K562 (cell line): ENCODE measurements around the gene LIAS. TPM values are rescaled to one million over a fixed set of nuclear protein-coding genes. Genes with fewer than 3 reads are reported as not detected.

ENCODE experiments used
- ATAC-seq: fragments of 200-7000 bp; cut with Tn5 transposase; 3 replicates; pipeline ENCODE4 v1.9.1; 2020; ENCODE audit warnings: moderate library complexity
- BruUV-seq: library from RNA; stranded (reverse); fragments of 400-500 nt; replicated peaks from 2 replicates; lab custom pipeline; 2021; lab: Mats Ljungman, UMichigan
- CTCF ChIA-PET: fragments of 300-600 bp; formaldehyde crosslinking; extraction: SDS; loops from one replicate; lab custom pipeline; 2021; ENCODE audit warnings: low intra/inter-chr PET ratio; lab: Yijun Ruan, JAX
- POLR2A ChIA-PET: fragments of 300-600, 350-650 bp; sonication (Branson Sonifier 250); formaldehyde crosslinking; extraction: SDS; loops from one replicate; lab custom pipeline; 2021; ENCODE audit warnings: antibody characterized with exemption, inconsistent platforms; lab: Yijun Ruan, JAX
- DNase-seq, 4 experiments: peaks; one replicate each; pipeline versions ENCODE4 v3.0.0 to v3.0.0-alpha.2; 2011 to 2018; ENCODE audit warnings: low spot score in 3 of 4, mixed read lengths in 3 of 4; ENCODE audit errors: extremely low read depth in 1 of 4
- FAIRE-seq: peaks from 2 replicates; lab custom pipeline; 2011; peaks lifted over from hg19 to GRCh38; lab: Jason Lieb, UNC
- H2AFZ ChIP-seq: 2 replicates; pipeline ENCODE4 v1.6.0; 2011; ENCODE audit warnings: low read depth, low read length, control low read depth, inconsistent platforms
- H3K27ac ChIP-seq: fragments of 200-600 bp; 3 replicates; pipeline ENCODE4 v1.8.0; 2011; ENCODE audit warnings: low read depth, mild to moderate bottlenecking, control low read depth, inconsistent platforms, low read length, moderate library complexity, mixed read lengths; ENCODE audit errors: extremely low read depth
- H3K27me3 ChIP-seq, 2 experiments: fragments of 300-600 bp in 1 of 2; 2 replicates in 1 of 2; 3 replicates in 1 of 2; pipeline versions ENCODE4 v1.6.0 to v1.8.0; 2011; ENCODE audit warnings: inconsistent platforms in 2 of 2, low read length in 2 of 2, mild to moderate bottlenecking in 1 of 2, mixed read lengths in 1 of 2, moderate library complexity in 1 of 2; ENCODE audit not compliant: control insufficient read depth in 2 of 2, insufficient read depth in 2 of 2
- H3K36me3 ChIP-seq: fragments of 300-600 bp; 3 replicates; pipeline ENCODE4 v1.8.0; 2011; ENCODE audit warnings: mild to moderate bottlenecking, low read length, inconsistent platforms; ENCODE audit not compliant: control insufficient read depth, insufficient read depth
- H3K4me1 ChIP-seq, 2 experiments: fragments of 200-600 bp in 1 of 2; replicated peaks in 1 of 2; 2 replicates in 1 of 2; 3 replicates in 1 of 2; pipeline versions ENCODE4 v1.5.1 to v1.8.0; 2011; ENCODE audit warnings: inconsistent platforms in 2 of 2, low read length in 2 of 2, mild to moderate bottlenecking in 1 of 2, mixed read lengths in 1 of 2, moderate library complexity in 1 of 2; ENCODE audit not compliant: control insufficient read depth in 2 of 2, insufficient read depth in 2 of 2
- H3K4me2 ChIP-seq: 2 replicates; pipeline ENCODE4 v1.6.1; 2011; ENCODE audit warnings: low read length, control low read depth, inconsistent platforms, mixed read lengths; ENCODE audit not compliant: insufficient read depth
- H3K4me3 ChIP-seq: fragments of 200-600 bp; sonication (generic), shearing (Covaris generic); 2 replicates; pipeline ENCODE4 v1.5.1; 2016; ENCODE audit warnings: control low read depth, inconsistent platforms
- H3K79me2 ChIP-seq: fragments of 200-600 bp; 3 replicates; pipeline ENCODE4 v1.8.0; 2011; ENCODE audit warnings: low read length, inconsistent platforms; ENCODE audit not compliant: control insufficient read depth, insufficient read depth
- H3K9ac ChIP-seq, 2 experiments: 2 replicates each; pipeline versions ENCODE4 v1.6.0 to v1.6.1; 2011; ENCODE audit warnings: low read depth in 2 of 2, low read length in 2 of 2, control low read depth in 1 of 2, inconsistent platforms in 1 of 2, mild to moderate bottlenecking in 1 of 2, mixed read lengths in 1 of 2; ENCODE audit not compliant: insufficient read depth in 1 of 2
- H3K9me1 ChIP-seq: one replicate; pipeline ENCODE4 v1.6.0; 2011; ENCODE audit warnings: inconsistent platforms, mild to moderate bottlenecking, low read length, moderate library complexity; ENCODE audit not compliant: control insufficient read depth, insufficient read depth
- H3K9me3 ChIP-seq: replicated peaks from 2 replicates; pipeline ENCODE4 v1.5.1; 2011; ENCODE audit warnings: low read depth, low read length, inconsistent platforms; ENCODE audit not compliant: control insufficient read depth, insufficient read depth
- H4K20me1 ChIP-seq: replicated peaks from 2 replicates; pipeline ENCODE4 v1.6.1; 2011; ENCODE audit warnings: low read length, inconsistent platforms, mixed read lengths; ENCODE audit not compliant: control insufficient read depth, insufficient read depth
- ARHGAP35 ChIP-seq: fragments of 450-650 bp; IDR thresholded peaks from 2 replicates; pipeline ENCODE4 v1.6.1; 2018; ENCODE audit not compliant: partially characterized antibody
- DNMT1 ChIP-seq: fragments of 450-650 bp; IDR thresholded peaks from 2 replicates; pipeline ENCODE4 v1.6.1; 2016; ENCODE audit warnings: antibody characterized with exemption, mild to moderate bottlenecking
- EGR1 ChIP-seq: fragments of 450-650 bp; conservative IDR thresholded peaks from 2 replicates; pipeline ENCODE4 v1.6.1; 2017; ENCODE audit warnings: mild to moderate bottlenecking
- ILK ChIP-seq: fragments of 450-650 bp; IDR thresholded peaks from 2 replicates; pipeline ENCODE4 v1.6.1; 2016; ENCODE audit warnings: missing genetic modification characterization, low read depth, mild to moderate bottlenecking, missing compliant biosample characterization, moderate library complexity, borderline replicate concordance
- KLF1 ChIP-seq: fragments of 450-650 bp; IDR thresholded peaks from 2 replicates; pipeline ENCODE4 v1.6.1; 2016; ENCODE audit warnings: missing genetic modification characterization, missing compliant biosample characterization
- MAFF ChIP-seq: IDR thresholded peaks from 2 replicates; pipeline ENCODE4 v1.6.1; 2012; ENCODE audit warnings: low read length, improper control_type of control experiment
- MAFK ChIP-seq: IDR thresholded peaks from 2 replicates; pipeline ENCODE4 v1.6.1; 2011; ENCODE audit warnings: low read length, improper control_type of control experiment
- MYNN ChIP-seq, 2 experiments: sonication (generic); formaldehyde crosslinking in 1 of 2; IDR thresholded peaks; 2 replicates each; pipeline versions ENCODE4 v1.5.0 to v1.6.1; 2016 to 2020; ENCODE audit warnings: antibody characterized with exemption in 1 of 2, missing genetic modification reagents in 1 of 2
- PCBP2 ChIP-seq: fragments of 200-400 bp; formaldehyde crosslinking; IDR thresholded peaks from 2 replicates; pipeline ENCODE4 v1.6.1; 2018; ENCODE audit warnings: low read length, low read depth, mild to moderate bottlenecking, moderate library complexity; ENCODE audit not compliant: poor library complexity, severe bottlenecking
- POLR2AphosphoS5 ChIP-seq: IDR thresholded peaks from 2 replicates; pipeline ENCODE4 v1.6.1; 2011; ENCODE audit warnings: mild to moderate bottlenecking, low read depth, low read length, moderate library complexity; ENCODE audit not compliant: control insufficient read depth, insufficient read depth
- POLR2B ChIP-seq: fragments of 450-650 bp; IDR thresholded peaks from 2 replicates; pipeline ENCODE4 v1.6.1; 2018; ENCODE audit warnings: low read depth; ENCODE audit not compliant: partially characterized antibody
- POLR2G ChIP-seq: fragments of 200-400 bp; formaldehyde crosslinking; IDR thresholded peaks from 2 replicates; pipeline ENCODE4 v1.6.1; 2017; ENCODE audit warnings: low read depth, mild to moderate bottlenecking, antibody characterized with exemption, low read length, moderate library complexity
- STAT5A ChIP-seq: IDR thresholded peaks from 2 replicates; pipeline ENCODE4 v1.6.1; 2012; ENCODE audit warnings: low read length, inconsistent platforms, borderline replicate concordance
- SUPT5H ChIP-seq: fragments of 450-650 bp; IDR thresholded peaks from 2 replicates; pipeline ENCODE4 v1.6.1; 2016
- YBX1 ChIP-seq: fragments of 450-650 bp; IDR thresholded peaks from 2 replicates; pipeline ENCODE4 v1.7.1; 2016; ENCODE audit warnings: mild to moderate bottlenecking
- ZNF444 ChIP-seq: fragments of 250-450 bp; sonication (Bioruptor Pico); IDR thresholded peaks from 2 replicates; pipeline ENCODE4 v1.4.0; 2020; ENCODE audit warnings: mild to moderate bottlenecking, moderate library complexity
- WGBS: fragments of 100-300 bp; shearing (Covaris generic); methylation state at CpG from one replicate; pipeline ENCODE4 v1.1.6; 2016; ENCODE audit warnings: low coverage, mixed read lengths; ENCODE audit not compliant: insufficient coverage; ENCODE audit errors: missing lambda C conversion rate; 5-methylcytosine and 5-hydroxymethylcytosine counted together
- in situ Hi-C: fragments of 300-500 bp; cut with MboI; formaldehyde crosslinking; loops from 4 replicates; pipeline ENCODE4 v1.15.0; 2018; ENCODE audit warnings: inconsistent platforms, mixed read lengths
- intact Hi-C: fragments of 100-400 bp; cut with micrococcal nuclease; formaldehyde crosslinking; loops from 2 replicates; pipeline ENCODE4 v1.14.2; 2022
- polyA plus RNA-seq, 8 experiments: library from polyadenylated mRNA; depleted of rRNA in 4 of 8; stranded (reverse) in 5 of 8; unstranded in 3 of 8; fragments of >200 nt; fragmentation: Nextera tagmentation in 2 of 8; fragmentation: Illumina TruSeq in 1 of 8; extraction: Ambion mirVana in 2 of 8; extraction: Trizol in 1 of 8; gene quantifications; 2 replicates each; pipeline versions ENCODE4 v1.2.1 to v1.2.3, GENCODE V29; 2011 to 2014; ENCODE audit warnings: inconsistent platforms in 1 of 8, missing spikeins in 1 of 8
- total RNA-seq, 7 experiments: library from RNA; depleted of rRNA in 6 of 7; stranded (reverse); fragments of >200 nt in 6 of 7; fragmentation: Illumina TruSeq in 2 of 7; extraction: Trizol in 2 of 7; gene quantifications; 2 replicates each; pipeline versions ENCODE4 v1.2.1 to v1.2.3, GENCODE V29; 2011 to 2021; ENCODE audit warnings: low replicate concordance in 1 of 7
- TF ChIP-seq, protein P1 (sequence below), 2 experiments: fragments of 150-350 bp in 1 of 2; IDR thresholded peaks; 2 replicates each; pipeline ENCODE4 v1.6.1; 2012 to 2016; ENCODE audit warnings: low read depth in 2 of 2, low read length in 2 of 2, mild to moderate bottlenecking in 1 of 2, moderate library complexity in 1 of 2

LIAS gene
- total and polyA plus RNA-seq, 9 of the 15 experiments (the other 6 are each of a cell fraction or from before 2014, with no cell fraction given): 21.9 to 57.1 (median 42.1) TPM

DNA sequence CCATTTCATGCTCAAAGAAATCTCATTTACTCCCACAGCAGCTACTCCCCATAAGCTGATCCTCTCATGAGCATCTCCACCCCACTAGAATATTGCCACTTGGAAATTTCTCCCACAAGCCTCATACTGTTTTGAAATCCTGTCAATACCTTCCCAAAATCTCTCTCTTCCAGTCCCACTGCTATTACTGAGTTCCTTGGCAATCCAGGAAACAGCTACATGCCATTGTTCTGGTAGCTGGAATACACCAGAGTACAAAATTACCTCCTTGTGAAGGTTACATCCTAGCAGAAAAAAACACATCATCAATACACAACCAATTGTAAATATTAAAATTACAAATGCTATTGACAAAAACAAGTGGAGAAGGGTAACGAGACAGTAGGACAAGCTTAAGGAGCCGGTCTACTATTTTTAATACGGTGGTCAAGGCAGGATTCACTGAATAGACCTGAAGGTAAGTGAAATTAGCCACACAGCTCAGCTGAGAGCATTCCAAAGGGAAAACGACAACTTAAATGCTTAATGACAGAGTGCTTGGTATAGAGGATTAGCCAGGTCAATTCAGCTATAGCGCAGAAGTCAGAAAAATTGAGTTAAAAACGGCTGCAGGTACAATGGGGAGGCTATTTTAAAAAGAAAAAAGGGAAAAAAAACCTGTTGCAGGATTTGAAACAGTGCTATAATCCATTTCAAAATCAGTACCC, 6.5 kb upstream of the LIAS start (continued):
- TF ChIP-seq ILK (tag) (no peak), POLR2AphosphoS5 (peak; percentile 38; the same call in 1 of the 2 replicates), SUPT5H (0 out of 2 replicates have a peak, but pooled peaks have one; percentile 10), EGR1 (no peak)

DNA sequence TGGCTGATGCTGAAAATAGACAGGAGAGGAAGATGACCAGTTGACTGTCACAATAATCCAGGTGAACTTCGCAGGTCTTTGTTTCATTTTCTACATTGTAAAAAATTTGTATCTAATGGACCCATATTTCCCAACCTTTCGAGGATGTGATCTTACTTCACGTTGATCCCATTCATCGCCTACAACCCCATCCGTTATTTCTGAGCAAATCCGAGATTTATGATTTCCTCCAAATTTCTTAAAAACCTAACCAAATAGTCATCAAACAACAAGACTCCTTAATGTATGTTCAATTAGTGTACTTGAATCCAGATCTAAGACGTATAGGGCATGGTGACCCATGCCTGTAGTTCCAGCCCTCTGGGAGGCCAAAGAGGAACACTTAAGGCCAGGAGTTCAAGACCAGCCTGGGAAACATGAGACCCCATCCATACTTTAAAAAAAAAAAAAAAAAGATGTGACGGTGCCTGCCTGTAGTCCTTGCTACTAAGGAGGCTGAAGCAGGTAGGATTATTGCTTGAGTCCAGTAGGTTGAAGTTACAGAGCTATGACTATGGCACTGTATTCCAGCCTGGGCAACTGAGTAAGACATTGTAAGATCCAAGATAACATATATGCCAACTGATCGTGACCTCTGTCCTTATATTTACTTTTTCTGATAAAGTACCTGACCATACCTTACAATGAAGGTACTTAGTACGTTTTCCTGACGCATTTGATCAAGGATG, 5.8 kb upstream of the LIAS start:
- DNase-seq (no peak), FAIRE-seq (no peak), ATAC-seq (peak; percentile 10)
- Histone ChIP-seq H3K4me2 (no peak overlapping the region), H3K27ac (no peak overlapping the region), H3K36me3 (peaks cover 81% of the 10 kb centered on the region), H3K79me2 (peaks cover 39% of the 10 kb centered on the region), H3K4me3 (no peak overlapping the region), H3K27me3 (no peaks in the 10 kb centered on the region), H3K9me1 (no peaks in the 10 kb centered on the region), H3K9me3 (no peaks in the 10 kb centered on the region), H2AFZ (no peak overlapping the region), H3K4me1 (peaks cover 3 to 8% of the 10 kb centered on the region in 2 experiments; a peak in 3 of 5 replicates), H3K9ac (no peak overlapping the region), H4K20me1 (peaks cover 26% of the 10 kb centered on the region; the same call in 1 of the 2 replicates)
- WGBS: 90% methylated on average over 11 of the region's 11 CpGs
- BruUV-seq: no TSS peak
- in situ Hi-C loops: no loop called here
- intact Hi-C loops: loop anchor here (10.0 kb wide), 1 partner anchor 558 kb away; no protein-coding TSS in a partner anchor
- CTCF ChIA-PET: no interaction called here
- POLR2A ChIA-PET: interaction anchor here (0.5 to 1.4 kb wide), 6 partner anchors 11 to 523 kb away, joined by 3 to 6 read pairs (median 3); no protein-coding TSS in a partner anchor
- TF ChIP-seq PCBP2 (no peak), STAT5A (no peak), MYNN (IDR thresholded peaks at IDR 0.05) (peak; percentile 15; the same call in 1 of the 2 replicates), MYNN (CRISPR knock-in tag; IDR thresholded peaks at IDR 0.05) (no peak), KLF1 (tag) (no peak), POLR2B (peak; percentile 34), MAFF (no peak), ARHGAP35 (no peak), ZNF444 (CRISPR knock-in tag) (no peak), EGR1 (no peak), DNMT1 (no peak), MAFK (no peak), YBX1 (no peak), POLR2G (0 out of 2 replicates have a peak, but pooled peaks have one; percentile 18)
- TF ChIP-seq, protein P1, sequence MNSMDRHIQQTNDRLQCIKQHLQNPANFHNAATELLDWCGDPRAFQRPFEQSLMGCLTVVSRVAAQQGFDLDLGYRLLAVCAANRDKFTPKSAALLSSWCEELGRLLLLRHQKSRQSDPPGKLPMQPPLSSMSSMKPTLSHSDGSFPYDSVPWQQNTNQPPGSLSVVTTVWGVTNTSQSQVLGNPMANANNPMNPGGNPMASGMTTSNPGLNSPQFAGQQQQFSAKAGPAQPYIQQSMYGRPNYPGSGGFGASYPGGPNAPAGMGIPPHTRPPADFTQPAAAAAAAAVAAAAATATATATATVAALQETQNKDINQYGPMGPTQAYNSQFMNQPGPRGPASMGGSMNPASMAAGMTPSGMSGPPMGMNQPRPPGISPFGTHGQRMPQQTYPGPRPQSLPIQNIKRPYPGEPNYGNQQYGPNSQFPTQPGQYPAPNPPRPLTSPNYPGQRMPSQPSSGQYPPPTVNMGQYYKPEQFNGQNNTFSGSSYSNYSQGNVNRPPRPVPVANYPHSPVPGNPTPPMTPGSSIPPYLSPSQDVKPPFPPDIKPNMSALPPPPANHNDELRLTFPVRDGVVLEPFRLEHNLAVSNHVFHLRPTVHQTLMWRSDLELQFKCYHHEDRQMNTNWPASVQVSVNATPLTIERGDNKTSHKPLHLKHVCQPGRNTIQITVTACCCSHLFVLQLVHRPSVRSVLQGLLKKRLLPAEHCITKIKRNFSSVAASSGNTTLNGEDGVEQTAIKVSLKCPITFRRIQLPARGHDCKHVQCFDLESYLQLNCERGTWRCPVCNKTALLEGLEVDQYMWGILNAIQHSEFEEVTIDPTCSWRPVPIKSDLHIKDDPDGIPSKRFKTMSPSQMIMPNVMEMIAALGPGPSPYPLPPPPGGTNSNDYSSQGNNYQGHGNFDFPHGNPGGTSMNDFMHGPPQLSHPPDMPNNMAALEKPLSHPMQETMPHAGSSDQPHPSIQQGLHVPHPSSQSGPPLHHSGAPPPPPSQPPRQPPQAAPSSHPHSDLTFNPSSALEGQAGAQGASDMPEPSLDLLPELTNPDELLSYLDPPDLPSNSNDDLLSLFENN (IDR thresholded peaks at IDR 0.05; ENCODE audit: low read depth in 2 of 2, low read length in 2 of 2): no peak
